HG03442 (cell line): Measurements from ENCODE around the gene SLC25A43.
A peak's percentile ranks its signal among the peaks of the same experiment; 100 is the strongest.
"Not testable (repeated sequence)": the region's sequence is repeated elsewhere in the genome, so short reads cannot be mapped to it uniquely, and the experiment has no call there.

ENCODE experiments used
- ATAC-seq: cut with Tn5 transposase; IDR thresholded peaks from one replicate; pipeline ENCODE4 v1.9.1; 2021; ENCODE audit warnings: mild to moderate bottlenecking, moderate library complexity; ENCODE audit not compliant: unreplicated experiment

Gene SLC25A43

DNA sequence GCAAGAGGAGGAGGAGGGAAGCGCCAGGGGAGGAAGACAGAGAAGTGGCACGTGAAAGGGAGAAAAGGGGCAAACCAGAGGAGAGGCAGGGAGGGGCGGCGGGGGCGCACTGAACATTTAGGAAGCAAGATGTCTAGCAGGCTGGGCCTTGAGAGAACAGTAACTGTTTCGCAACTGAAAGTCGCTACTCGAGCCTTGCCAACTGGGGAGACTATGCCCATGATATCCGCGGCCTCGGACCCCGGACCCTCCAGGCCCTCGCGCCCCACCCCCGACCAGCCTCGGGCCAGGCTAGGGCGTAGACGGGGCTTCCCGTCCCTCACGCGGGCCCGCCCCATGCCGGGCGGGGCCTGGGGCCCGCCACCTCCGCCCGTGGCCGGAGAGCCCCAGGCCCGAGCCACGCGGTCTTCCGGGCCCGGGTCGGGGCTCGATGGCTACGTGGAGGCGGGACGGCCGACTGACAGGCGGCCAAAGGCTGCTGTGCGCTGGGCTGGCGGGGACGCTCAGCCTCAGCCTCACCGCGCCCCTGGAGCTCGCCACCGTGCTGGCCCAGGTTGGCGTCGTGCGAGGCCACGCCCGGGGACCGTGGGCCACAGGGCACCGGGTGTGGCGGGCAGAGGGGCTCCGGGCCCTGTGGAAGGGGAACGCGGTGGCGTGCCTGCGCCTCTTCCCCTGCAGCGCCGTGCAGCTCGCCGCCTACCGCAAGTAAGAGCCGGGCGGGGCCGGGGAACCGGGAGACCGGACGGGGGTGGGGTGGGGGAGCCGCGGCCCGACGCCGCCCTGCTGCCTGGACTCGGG, at the start of gene SLC25A43:
TSS of gene SLC25A43 (plus strand) at position 363 of the 798 bp plus-strand sequence. CDS start at position 431, 68 bp downstream.
- ATAC-seq = peak; percentile 89

DNA sequence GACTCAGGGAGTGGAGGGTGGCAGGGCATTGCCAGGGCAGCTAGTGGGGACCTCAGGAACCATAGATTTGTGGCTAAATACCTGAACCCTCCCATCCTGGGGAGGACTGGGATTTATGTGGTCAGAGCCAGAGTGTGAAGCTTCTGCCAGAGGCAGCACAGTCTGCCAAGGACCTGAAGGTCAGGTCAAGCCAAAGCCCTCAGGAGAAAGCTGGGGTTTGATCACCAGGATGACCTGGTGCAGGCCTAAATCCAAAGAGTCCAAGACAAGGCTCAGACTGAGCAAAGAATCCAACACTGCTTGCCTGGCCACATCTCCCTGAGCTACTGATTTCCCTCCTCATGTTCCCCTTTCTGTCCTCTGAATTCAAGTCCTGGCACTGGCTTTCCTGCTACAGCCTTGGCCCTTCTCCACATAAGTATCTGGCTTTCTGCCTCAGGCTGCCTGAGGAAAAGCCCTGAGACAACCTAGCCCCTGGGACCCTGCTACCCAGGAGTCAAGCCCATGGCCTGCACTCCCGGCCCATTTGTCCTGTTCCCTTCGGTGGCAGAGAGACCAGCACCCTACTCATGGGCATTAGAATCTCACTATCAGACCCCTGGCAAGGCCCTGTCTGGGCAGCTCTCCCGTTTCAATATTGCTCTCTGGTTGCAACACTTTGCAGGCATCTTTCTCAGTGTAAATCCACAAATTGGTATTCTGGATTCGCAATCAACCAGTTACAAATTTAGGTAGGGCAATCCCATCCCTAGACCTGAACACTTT, 39.3 kb upstream of the SLC25A43 start:
- ATAC-seq = no peak

GRCh38 chrX:119361451-119361850, 37.7 kb upstream of the SLC25A43 start:
- ATAC-seq = not testable (repeated sequence)

GRCh38 chrX:119362074-119362473, 37.1 kb upstream of the SLC25A43 start:
- not testable (repeated sequence) for ATAC-seq

DNA sequence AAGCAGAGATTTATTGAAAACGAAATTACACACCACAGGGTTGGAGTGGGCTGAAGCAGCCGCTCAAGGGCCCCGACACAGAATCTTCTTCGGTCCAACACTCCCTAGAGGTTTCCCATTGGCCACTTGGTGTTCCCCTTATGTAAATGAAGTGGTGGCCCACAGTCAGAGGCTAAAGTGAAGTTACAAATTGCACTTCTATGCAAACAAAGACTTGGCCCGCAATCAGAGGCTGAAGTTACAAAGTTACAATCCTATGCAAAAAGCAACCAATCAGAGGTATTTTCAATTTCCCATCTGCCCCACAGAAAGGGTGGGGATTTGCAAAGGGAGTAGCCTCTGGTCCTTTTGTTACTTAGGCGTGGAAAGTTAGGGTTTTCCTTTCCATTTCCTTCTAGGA, 35.7 kb upstream of the SLC25A43 start:
- no peak for ATAC-seq

DNA sequence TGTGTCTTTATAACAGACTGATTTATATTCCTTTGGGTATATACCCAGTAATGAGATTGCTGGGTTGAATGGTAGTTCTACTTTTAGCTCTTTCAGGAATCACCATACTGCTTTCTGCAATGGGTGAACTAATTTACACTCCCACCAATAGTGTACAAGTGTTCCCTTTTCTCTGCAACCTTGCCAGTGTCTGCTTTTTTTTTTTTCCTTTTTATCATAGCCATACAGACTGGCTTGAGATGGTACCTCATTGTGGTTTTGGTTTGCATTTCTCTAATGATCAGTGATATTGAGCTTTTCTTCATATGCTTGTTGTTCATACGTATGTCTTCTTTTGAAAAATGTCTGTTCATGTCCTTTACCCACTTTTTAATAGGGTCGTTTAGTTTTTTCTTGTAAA, 27.3 kb upstream of the SLC25A43 start:
- ATAC-seq = not testable (repeated sequence)

DNA sequence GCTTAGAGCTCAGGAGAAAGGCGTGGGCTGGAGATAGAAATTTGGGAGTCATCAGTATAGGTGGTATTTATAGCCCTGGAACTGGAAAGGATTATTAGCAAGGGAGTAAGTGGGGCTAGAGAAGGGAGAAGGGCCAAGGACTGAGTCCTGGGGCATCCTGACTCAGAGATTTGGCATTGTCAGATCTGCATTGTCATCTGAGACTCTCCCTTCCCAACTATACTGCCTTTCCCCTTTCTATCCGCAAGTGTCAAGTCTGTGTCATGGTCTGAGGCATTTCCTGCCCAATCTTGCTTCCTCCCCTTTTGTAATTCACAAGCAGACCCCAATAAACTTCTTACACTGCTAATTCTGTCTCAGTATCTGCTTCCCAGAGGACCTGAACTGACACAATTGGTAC, 24.4 kb upstream of the SLC25A43 start:
- no peak for ATAC-seq

- no peak for ATAC-seq
Measured at GRCh38 chrX:119375561-119375960, 23.6 kb upstream of the SLC25A43 start.

GRCh38 chrX:119376312-119376711, 22.8 kb upstream of the SLC25A43 start:
- no peak for ATAC-seq

DNA sequence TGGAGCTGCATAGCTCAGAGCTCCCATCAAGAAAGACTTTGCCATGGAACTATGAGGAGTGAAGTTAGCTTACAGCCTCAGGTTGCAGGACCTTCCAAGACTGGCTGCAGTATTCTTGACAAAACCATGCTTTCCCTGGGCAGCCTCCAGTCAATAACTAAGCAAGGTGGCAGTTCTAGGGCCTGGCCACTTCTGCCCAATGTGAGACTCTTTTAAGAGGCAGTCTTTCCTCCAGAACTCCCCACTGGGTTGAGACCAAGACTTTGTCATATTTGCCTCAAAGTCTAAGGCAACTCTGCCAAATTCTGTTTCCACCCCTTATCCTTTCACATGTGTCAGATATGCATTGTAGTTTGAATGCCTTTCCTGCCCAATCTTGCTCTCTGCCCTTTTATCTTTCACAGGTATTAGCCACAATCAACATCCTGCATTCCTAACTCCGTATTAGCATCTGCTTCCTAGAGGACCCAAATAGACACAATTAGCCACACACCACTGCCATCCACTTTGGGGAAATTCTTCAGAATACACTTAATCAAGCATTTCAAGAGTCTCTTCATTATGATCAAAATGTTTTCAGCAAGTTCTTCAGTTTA, 17.7 kb upstream of the SLC25A43 start:
- no peak for ATAC-seq

DNA sequence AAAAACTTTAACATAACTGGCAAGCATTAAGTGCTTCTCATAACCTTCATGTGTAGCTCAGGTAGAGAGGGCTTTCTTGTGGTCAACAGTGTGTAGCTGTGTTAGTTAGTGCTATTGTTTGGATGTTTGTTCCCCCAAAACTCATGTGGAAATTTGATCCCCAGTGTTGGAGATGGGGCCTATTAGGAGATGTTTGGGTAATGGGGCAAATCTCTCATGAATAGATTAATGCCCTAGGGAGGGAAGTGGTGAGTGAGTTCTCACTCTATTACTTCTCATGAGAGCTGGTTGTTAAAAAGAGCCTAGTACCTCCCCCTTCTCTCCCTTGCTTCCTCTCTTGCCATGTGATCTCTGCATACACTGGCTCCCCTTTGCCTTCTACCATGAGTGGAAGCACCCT, 16.5 kb upstream of the SLC25A43 start:
- no peak for ATAC-seq

DNA sequence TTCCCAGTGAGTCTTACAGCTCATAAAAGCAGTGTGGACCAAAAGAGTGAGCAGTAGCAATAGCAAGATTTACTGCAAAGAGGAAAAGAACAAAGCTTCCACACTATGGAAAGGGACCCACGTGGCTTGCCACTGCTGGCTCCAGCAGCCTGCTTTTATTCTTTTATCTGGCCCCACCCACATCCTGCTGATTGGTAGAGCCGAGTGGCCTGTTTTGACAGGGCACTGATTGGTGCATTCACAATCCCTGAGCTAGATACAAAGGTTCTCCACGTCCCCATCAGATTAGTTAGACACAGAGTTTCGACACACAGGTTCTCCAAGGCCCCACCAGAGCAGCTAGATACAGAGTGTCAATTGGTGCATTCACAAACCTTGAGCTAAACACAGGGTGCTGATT, 12.5 kb upstream of the SLC25A43 start:
- ATAC-seq = not testable (repeated sequence)

DNA sequence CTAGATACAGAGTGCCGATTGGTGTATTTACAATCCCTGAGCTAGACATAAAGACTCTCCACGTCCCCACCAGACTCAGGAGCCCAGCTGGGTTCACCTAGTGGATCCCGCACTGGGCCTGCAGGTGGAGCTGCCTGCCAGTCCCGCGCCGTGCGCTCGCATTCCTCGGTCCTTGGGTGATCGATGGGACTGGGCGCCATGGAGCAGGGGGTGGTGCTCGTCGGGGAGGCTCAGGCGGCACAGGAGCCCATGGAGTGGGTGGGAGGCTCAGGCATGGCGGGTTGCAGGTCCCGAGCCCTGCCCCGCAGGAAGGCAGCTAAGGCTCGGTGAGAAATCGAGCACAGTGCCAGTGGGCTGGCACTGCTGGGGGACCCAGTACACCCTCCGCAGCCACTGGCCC, 11.7 kb upstream of the SLC25A43 start:
- not testable (repeated sequence) for ATAC-seq

- no peak for ATAC-seq
Measured at GRCh38 chrX:119389214-119389613, 9.9 kb upstream of the SLC25A43 start.

- no peak for ATAC-seq
Measured at GRCh38 chrX:119389871-119390501, 9.2 kb upstream of the SLC25A43 start.

GRCh38 chrX:119391279-119391678, 7.9 kb upstream of the SLC25A43 start:
- ATAC-seq = no peak

GRCh38 chrX:119393144-119393543, 6.0 kb upstream of the SLC25A43 start:
- ATAC-seq = no peak

DNA sequence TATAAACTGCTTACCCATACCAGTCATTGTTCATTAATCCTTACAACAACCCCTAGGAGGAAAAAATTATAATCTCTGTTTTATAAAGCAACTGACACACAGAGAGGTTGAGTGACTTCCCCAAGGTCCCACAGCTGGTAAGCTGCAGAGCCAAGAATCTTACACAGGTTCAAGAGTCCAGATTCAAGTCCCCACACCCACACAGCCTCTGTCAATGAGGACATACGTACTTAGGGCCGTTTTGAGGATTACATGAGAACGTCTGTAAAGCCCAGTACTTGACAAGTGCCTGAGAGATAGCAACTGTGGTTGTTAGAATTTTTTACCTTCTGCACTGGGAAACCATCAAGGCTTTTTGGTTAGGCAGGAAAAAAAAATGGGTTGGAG, 556 bp upstream of the SLC25A43 start:
- no peak for ATAC-seq

DNA sequence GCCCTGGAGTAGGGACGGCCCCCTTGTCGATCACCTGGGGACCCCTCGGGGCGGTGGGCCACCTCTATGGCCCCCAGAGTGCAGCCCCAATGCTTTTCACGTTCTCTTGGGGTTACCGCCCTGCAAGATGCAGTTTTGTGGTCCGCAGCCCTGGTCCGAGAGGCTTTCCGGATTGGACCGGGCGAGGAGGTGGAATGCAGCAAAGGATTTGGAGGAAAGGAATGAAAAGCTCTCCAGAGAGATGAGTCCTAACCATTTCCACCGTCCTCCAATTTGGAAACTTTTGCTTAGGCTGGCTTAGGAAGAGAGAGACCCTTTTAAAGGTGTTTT, 601 bp downstream of the SLC25A43 start:
- no peak for ATAC-seq

DNA sequence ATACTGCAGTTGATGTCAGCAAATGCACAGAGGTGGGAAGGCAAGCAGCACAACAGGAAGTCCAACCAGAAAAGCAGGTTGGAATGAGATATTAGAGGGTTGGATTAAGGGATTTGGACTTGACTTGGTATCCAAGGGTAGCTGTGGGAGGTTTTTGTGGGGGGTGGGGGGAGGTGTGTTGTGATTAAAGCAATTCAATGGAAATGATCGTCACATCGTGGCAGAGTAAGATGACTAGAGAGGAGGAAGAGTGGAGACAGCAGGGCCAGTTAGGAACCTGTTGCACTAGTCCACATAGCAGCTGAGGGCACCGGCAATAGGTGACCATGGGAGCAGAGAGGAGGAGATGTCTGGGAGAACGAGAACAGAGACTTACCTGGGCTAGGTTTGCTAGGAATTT, 2.4 kb downstream of the SLC25A43 start:
- ATAC-seq = no peak

DNA sequence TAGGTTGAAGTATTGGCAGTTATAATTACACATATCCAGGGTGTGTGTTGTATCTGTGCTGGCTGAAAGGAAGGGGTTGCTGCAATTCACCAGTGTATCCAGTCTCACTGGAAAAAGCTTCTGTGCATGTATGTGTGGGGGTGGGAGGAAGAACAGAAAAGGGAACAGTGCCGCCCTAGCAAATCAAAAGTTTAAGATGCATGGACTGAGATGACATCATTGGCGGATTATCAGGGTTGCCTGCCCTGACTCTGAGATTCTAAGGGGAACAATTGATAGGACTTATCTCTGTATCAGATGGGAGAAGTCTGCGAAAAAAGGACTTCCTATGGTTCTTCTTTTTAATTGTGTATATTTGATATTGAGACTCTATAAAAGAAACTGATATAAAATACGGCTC, 3.5 kb downstream of the SLC25A43 start:
- ATAC-seq = no peak
